ENCODE results near the gene B3GAT3.

Gene B3GAT3

GRCh38 chr11:62599901-62600300 is 21.9 kb downstream of the B3GAT3 start:
- no peak for DNase-seq (ENCODE audit: low read depth)
- H3K4me3 ChIP-seq (ENCODE audit: control insufficient read depth, low read depth, low read length) = peak overlapping the region; percentile 88
- TF ChIP-seq CTCF (IDR thresholded peaks at IDR 0.05; ENCODE audit: control insufficient read depth, insufficient read depth, low read depth, low read length, missing control alignments) = no peak

DNA sequence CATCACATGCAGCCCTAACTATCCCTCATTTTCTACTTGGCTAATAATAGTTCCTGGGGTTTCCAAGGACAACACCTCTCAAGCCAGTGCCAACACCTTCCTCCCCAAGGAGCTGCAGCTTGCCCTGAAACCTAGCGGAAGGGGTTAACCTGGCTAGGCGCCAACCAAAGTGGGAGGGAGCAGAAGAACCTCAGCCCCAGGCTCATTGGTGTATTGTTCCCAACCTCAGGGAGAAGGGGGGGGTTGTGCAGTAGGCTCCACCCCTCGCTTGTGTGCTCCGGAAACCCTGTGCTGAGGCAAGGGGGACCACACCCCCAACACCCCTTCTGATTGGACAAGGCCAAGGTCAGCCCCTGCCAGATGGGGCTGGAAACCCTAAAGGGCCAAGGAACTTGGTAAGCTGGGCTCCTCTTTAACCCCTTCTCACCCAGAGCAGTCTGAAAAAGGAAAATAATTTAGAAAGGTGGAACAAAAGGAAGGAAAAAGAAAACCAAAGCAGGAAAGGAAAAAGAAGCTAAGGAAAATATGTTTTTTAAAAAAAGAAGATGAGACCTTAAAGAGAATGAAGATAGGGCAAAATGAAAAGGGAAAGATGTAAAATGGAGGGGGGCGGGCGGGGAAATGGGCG is 22.6 kb downstream of the B3GAT3 start:
- TF ChIP-seq CTCF (IDR thresholded peaks at IDR 0.05; ENCODE audit: control insufficient read depth, insufficient read depth, low read depth, low read length, missing control alignments) = no peak
- DNase-seq (ENCODE audit: low read depth) = peak; percentile 94
- H3K4me3 ChIP-seq (ENCODE audit: control insufficient read depth, low read depth, low read length) = peak overlapping the region; percentile 26

GRCh38 chr11:62595124-62595523 is 26.7 kb downstream of the B3GAT3 start:
- H3K4me3 ChIP-seq (ENCODE audit: control insufficient read depth, low read depth, low read length) = no peak overlapping the region
- DNase-seq (ENCODE audit: low read depth) = no peak
- TF ChIP-seq CTCF (IDR thresholded peaks at IDR 0.05; ENCODE audit: control insufficient read depth, insufficient read depth, low read depth, low read length, missing control alignments) = no peak

- no peak for DNase-seq (ENCODE audit: low read depth)
- peak; percentile 73 for TF ChIP-seq CTCF (IDR thresholded peaks at IDR 0.05; ENCODE audit: control insufficient read depth, insufficient read depth, low read depth, low read length, missing control alignments)
- no peak overlapping the region for H3K4me3 ChIP-seq (ENCODE audit: control insufficient read depth, low read depth, low read length)
Observed at GRCh38 chr11:62593434-62594044, 28.2 kb downstream of the B3GAT3 start.

DNA sequence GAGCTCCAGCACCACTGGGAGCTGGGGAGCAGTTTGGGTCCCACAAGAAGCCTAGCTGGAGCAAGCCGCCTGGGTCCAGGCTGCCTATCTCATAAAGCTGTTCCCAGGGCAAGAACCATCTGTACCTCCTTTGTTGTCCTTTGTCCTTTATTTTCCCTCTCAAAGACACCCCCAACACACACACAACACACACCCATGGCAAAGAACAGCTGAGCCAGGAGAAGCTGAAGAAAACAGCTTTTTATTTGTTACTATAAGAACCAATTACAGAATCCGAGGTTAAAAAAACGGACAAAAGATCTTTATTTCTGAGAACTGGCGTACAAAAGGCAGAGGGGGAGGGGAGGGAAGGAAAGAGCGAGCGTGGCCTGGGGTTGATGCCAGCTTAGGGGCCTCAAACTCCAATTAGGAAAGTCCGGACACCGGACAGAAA is 28.8 kb downstream of the B3GAT3 start:
- H3K4me3 ChIP-seq (ENCODE audit: control insufficient read depth, low read depth, low read length) = no peak overlapping the region
- TF ChIP-seq CTCF (IDR thresholded peaks at IDR 0.05; ENCODE audit: control insufficient read depth, insufficient read depth, low read depth, low read length, missing control alignments) = no peak
- DNase-seq (ENCODE audit: low read depth) = no peak

DNA sequence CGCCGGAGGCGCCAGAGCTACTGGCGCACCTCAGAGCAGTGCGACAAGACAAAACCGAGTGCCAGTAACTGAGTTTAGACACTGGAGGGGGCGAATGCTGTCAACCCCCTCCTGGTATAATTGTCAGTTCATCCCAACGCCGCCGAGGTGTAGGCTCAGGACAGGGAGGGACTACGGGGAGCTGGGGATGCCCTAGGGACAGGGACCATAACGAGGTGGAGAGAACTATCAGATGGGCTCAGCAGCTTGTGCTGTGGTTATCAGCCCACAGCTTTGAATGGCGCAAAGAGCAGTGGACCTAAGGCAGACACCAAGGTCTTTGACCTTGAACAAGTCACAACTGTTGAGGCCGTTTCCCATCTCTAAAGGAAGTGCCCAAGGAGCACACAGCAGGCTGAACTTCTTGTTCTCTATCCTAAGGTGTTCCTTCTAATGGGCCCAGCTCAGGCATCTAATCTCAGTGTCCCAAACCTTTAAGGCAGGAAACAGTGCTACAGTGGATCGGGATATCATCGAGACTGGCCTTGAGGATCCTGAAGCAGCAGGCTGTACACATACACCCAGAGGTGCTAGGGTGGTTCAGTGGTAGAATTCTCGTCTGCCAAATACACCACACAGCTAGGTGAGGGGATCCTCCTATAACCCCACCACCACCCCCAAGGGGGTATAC is 29.5 kb downstream of the B3GAT3 start:
- no peak for TF ChIP-seq CTCF (IDR thresholded peaks at IDR 0.05; ENCODE audit: control insufficient read depth, insufficient read depth, low read depth, low read length, missing control alignments)
- no peak for DNase-seq (ENCODE audit: low read depth)
- peak overlapping the region; percentile 80 for H3K4me3 ChIP-seq (ENCODE audit: control insufficient read depth, low read depth, low read length)

All from AG09309 (cell line).